ENCODE measurements around the gene IKZF1.

The IKZF1 gene

GRCh38 chr7:50356945-50357268 is 52.4 kb downstream of the IKZF1 start:
- DNase-seq, result peak; percentile 39

- no peak for DNase-seq
Observed at GRCh38 chr7:50357426-50357825, 52.9 kb downstream of the IKZF1 start.

- peak; percentile 43 for DNase-seq
Observed at GRCh38 chr7:50358041-50358705, 53.7 kb downstream of the IKZF1 start.

- no peak for DNase-seq
Observed at GRCh38 chr7:50358779-50359178, 54.3 kb downstream of the IKZF1 start.

- DNase-seq, result no peak
Observed at GRCh38 chr7:50359258-50359994, 54.9 kb downstream of the IKZF1 start.

- peak; percentile 87 for DNase-seq
Observed at GRCh38 chr7:50359995-50360925, 55.7 kb downstream of the IKZF1 start.

- no peak for DNase-seq
Observed at GRCh38 chr7:50362142-50362541, 57.6 kb downstream of the IKZF1 start.

- peak; percentile 49 for DNase-seq
Observed at GRCh38 chr7:50362712-50363282, 58.3 kb downstream of the IKZF1 start.

GRCh38 chr7:50363327-50364060 is 59.0 kb downstream of the IKZF1 start:
- peak; percentile 53 for DNase-seq

- DNase-seq, result no peak
Observed at GRCh38 chr7:50364645-50365044, 60.1 kb downstream of the IKZF1 start.

GRCh38 chr7:50366311-50366710 is 61.8 kb downstream of the IKZF1 start:
- no peak for DNase-seq

GRCh38 chr7:50367100-50367499 is 62.6 kb downstream of the IKZF1 start:
- DNase-seq, result peak; percentile 46

GRCh38 chr7:50367570-50367969 is 63.1 kb downstream of the IKZF1 start:
- peak; percentile 39 for DNase-seq

GRCh38 chr7:50368366-50368765 is 63.9 kb downstream of the IKZF1 start:
- peak; percentile 59 for DNase-seq

- no peak for DNase-seq
Observed at GRCh38 chr7:50369143-50370026, 64.9 kb downstream of the IKZF1 start.

- DNase-seq, result no peak
Observed at GRCh38 chr7:50370884-50371283, 66.4 kb downstream of the IKZF1 start.

GRCh38 chr7:50371551-50372021 is 67.1 kb downstream of the IKZF1 start:
- peak; percentile 47 for DNase-seq

GRCh38 chr7:50372923-50373322 is 68.4 kb downstream of the IKZF1 start:
- no peak for DNase-seq

- no peak for DNase-seq
Observed at GRCh38 chr7:50376056-50376820, 71.7 kb downstream of the IKZF1 start.

- DNase-seq, result no peak
Observed at GRCh38 chr7:50377356-50377755, 72.8 kb downstream of the IKZF1 start.
